Karpas-422 (cell line): Measurements from ENCODE around the gene FLACC1. TPM values are rescaled to one million over a fixed set of nuclear protein-coding genes. Genes with fewer than 3 reads are reported as not detected.
"Not testable (repeated sequence)": the region's sequence is repeated elsewhere in the genome, so short reads cannot be mapped to it uniquely, and the experiment has no call there.

Experiments used
- DNase-seq: peaks from one replicate; pipeline ENCODE4 v3.0.0-alpha.2; 2015
- H2AFZ ChIP-seq: fragments of 200-600 bp; sonication (generic); 2 replicates; pipeline ENCODE4 v1.6.1; 2014; ENCODE audit warnings: antibody characterized with exemption, low read length, mixed read lengths
- H3K27ac ChIP-seq: fragments of 200-600 bp; sonication (generic); 2 replicates; pipeline ENCODE4 v1.5.1; 2014; ENCODE audit warnings: mild to moderate bottlenecking, low read length, moderate library complexity
- H3K27me3 ChIP-seq: fragments of 200-600 bp; sonication (generic); 2 replicates; pipeline ENCODE4 v1.6.1; 2014; ENCODE audit warnings: low read length, mixed read lengths
- H3K36me3 ChIP-seq: fragments of 200-600 bp; sonication (generic); 2 replicates; pipeline ENCODE4 v1.6.1; 2014; ENCODE audit warnings: low read length, mixed read lengths; ENCODE audit not compliant: insufficient read depth
- H3K4me1 ChIP-seq: fragments of 200-600 bp; sonication (generic); 2 replicates; pipeline ENCODE4 v1.6.1; 2014; ENCODE audit warnings: mild to moderate bottlenecking, low read length, mixed read lengths
- H3K4me2 ChIP-seq: fragments of 200-600 bp; sonication (generic); 2 replicates; pipeline ENCODE4 v1.6.1; 2014; ENCODE audit warnings: low read length, low read depth, mild to moderate bottlenecking; ENCODE audit not compliant: poor library complexity, severe bottlenecking
- H3K4me3 ChIP-seq: fragments of 200-600 bp; sonication (generic); 2 replicates; pipeline ENCODE4 v1.5.1; 2014; ENCODE audit warnings: mild to moderate bottlenecking, antibody characterized with exemption, low read length, mixed read lengths
- H3K79me2 ChIP-seq: fragments of 200-600 bp; sonication (generic); 2 replicates; pipeline ENCODE4 v1.6.1; 2014; ENCODE audit warnings: mild to moderate bottlenecking, low read length, mixed read lengths
- H3K9ac ChIP-seq: fragments of 200-600 bp; sonication (generic); 2 replicates; pipeline ENCODE4 v1.6.0; 2014; ENCODE audit warnings: low read length
- H3K9me2 ChIP-seq: fragments of 200-600 bp; sonication (generic), shearing (Covaris generic); replicated peaks from 2 replicates; pipeline ENCODE4 v1.6.0; 2014; ENCODE audit warnings: mild to moderate bottlenecking, low read length, moderate library complexity; ENCODE audit not compliant: insufficient read depth
- H3K9me3 ChIP-seq: fragments of 300-700, 200-600 bp; sonication (generic); 2 replicates; pipeline ENCODE4 v1.6.1; 2014; ENCODE audit warnings: low read length, mixed read lengths
- H4K20me1 ChIP-seq: fragments of 200-600 bp; sonication (generic); 2 replicates; pipeline ENCODE4 v1.6.1; 2014; ENCODE audit warnings: mild to moderate bottlenecking, antibody characterized with exemption, low read length, low read depth; ENCODE audit not compliant: insufficient read depth
- total RNA-seq: library from RNA; depleted of rRNA; stranded (reverse); fragments of >200 nt; shearing (Covaris generic); gene quantifications from 2 replicates; pipeline ENCODE4 v1.2.3, GENCODE V29; 2014; ENCODE audit warnings: low replicate concordance

FLACC1 gene
- total RNA-seq, 1 experiment from 2014 or later, result 13.2 TPM

GRCh38 chr2:201319511-201319910 lies 37.6 kb downstream of the FLACC1 start:
- no peak for DNase-seq
- Histone ChIP-seq H3K4me3 (no peak overlapping the region), H3K9ac (no peak overlapping the region), H3K4me2 (no peak overlapping the region), H3K9me2 (no peaks in the 10 kb centered on the region), H3K27me3 (no peaks in the 10 kb centered on the region; the same call in 1 of the 2 replicates), H3K27ac (no peak overlapping the region), H2AFZ (no peak overlapping the region), H3K79me2 (no peaks in the 10 kb centered on the region), H3K36me3 (no peaks in the 10 kb centered on the region), H3K4me1 (no peaks in the 10 kb centered on the region), H4K20me1 (no peaks in the 10 kb centered on the region), H3K9me3 (peaks cover 10% of the 10 kb centered on the region)

- Histone ChIP-seq H4K20me1 (no peaks in the 10 kb centered on the region), H3K36me3 (no peaks in the 10 kb centered on the region), H3K4me1 (no peaks in the 10 kb centered on the region), H3K27me3 (no peaks in the 10 kb centered on the region), H3K4me3 (no peak overlapping the region), H3K9me2 (no peaks in the 10 kb centered on the region), H3K4me2 (no peak overlapping the region), H3K79me2 (no peaks in the 10 kb centered on the region), H3K9ac (no peak overlapping the region), H2AFZ (no peak overlapping the region), H3K9me3 (no peaks in the 10 kb centered on the region), H3K27ac (no peak overlapping the region)
- DNase-seq, result no peak
Observed at GRCh38 chr2:201313362-201313761, 43.8 kb downstream of the FLACC1 start.

- Histone ChIP-seq H3K9me2 (no peaks in the 10 kb centered on the region), H3K27me3 (no peaks in the 10 kb centered on the region), H3K4me2 (no peak overlapping the region), H3K79me2 (no peaks in the 10 kb centered on the region), H3K9ac (no peak overlapping the region), H2AFZ (no peak overlapping the region), H3K27ac (no peak overlapping the region), H3K9me3 (no peaks in the 10 kb centered on the region), H3K4me3 (no peak overlapping the region), H4K20me1 (no peaks in the 10 kb centered on the region), H3K4me1 (no peaks in the 10 kb centered on the region), H3K36me3 (no peaks in the 10 kb centered on the region)
- no peak for DNase-seq
Observed at GRCh38 chr2:201308914-201309313, 48.2 kb downstream of the FLACC1 start.

GRCh38 chr2:201307876-201308275 lies 49.3 kb downstream of the FLACC1 start:
- no peaks in the 10 kb centered on the region for H3K36me3 ChIP-seq
- DNase-seq, result no peak
- no peaks in the 10 kb centered on the region for H3K4me1 ChIP-seq

GRCh38 chr2:201299929-201300328 lies 57.2 kb downstream of the FLACC1 start:
- H3K27ac ChIP-seq, H3K4me3 ChIP-seq, H3K79me2 ChIP-seq, H2AFZ ChIP-seq, H3K36me3 ChIP-seq, H3K4me1 ChIP-seq, H3K9ac ChIP-seq, H3K9me2 ChIP-seq, DNase-seq, H3K27me3 ChIP-seq, H3K4me2 ChIP-seq, H4K20me1 ChIP-seq, H3K9me3 ChIP-seq: not testable (repeated sequence)

More at GRCh38 chr2:201307876-201308275, 49.3 kb downstream of the FLACC1 start:
- no peak overlapping the region for H3K27ac ChIP-seq
- no peak overlapping the region for H3K4me2 ChIP-seq
- H4K20me1 ChIP-seq, result no peaks in the 10 kb centered on the region
- no peak overlapping the region for H2AFZ ChIP-seq
- H3K9me2 ChIP-seq, result no peaks in the 10 kb centered on the region
- H3K4me3 ChIP-seq, result no peak overlapping the region
- H3K9me3 ChIP-seq, result no peaks in the 10 kb centered on the region
- H3K27me3 ChIP-seq, result no peaks in the 10 kb centered on the region
- H3K79me2 ChIP-seq, result no peaks in the 10 kb centered on the region
- no peak overlapping the region for H3K9ac ChIP-seq

GRCh38 chr2:201298462-201299052 lies 58.6 kb downstream of the FLACC1 start:
- H4K20me1 ChIP-seq, result no peaks in the 10 kb centered on the region
- no peaks in the 10 kb centered on the region for H3K9me2 ChIP-seq
- no peak overlapping the region for H3K27ac ChIP-seq
- H3K9ac ChIP-seq, result no peak overlapping the region
- H3K9me3 ChIP-seq, result no peaks in the 10 kb centered on the region
- no peaks in the 10 kb centered on the region for H3K36me3 ChIP-seq
- no peak overlapping the region for H2AFZ ChIP-seq
- no peak overlapping the region for H3K4me2 ChIP-seq
- no peaks in the 10 kb centered on the region for H3K79me2 ChIP-seq
- no peak overlapping the region for H3K4me3 ChIP-seq
- DNase-seq, result no peak
- H3K4me1 ChIP-seq, result no peaks in the 10 kb centered on the region
- H3K27me3 ChIP-seq, result no peaks in the 10 kb centered on the region

- H3K9me2 ChIP-seq, H3K4me1 ChIP-seq, H3K9me3 ChIP-seq, H3K27me3 ChIP-seq, H3K4me2 ChIP-seq, H3K4me3 ChIP-seq, H4K20me1 ChIP-seq, H3K79me2 ChIP-seq, H3K9ac ChIP-seq, H2AFZ ChIP-seq, DNase-seq, H3K27ac ChIP-seq: not testable (repeated sequence)
- H3K36me3 ChIP-seq, result peaks cover 36% of the 10 kb centered on the region
Observed at GRCh38 chr2:201290457-201291148, 66.5 kb downstream of the FLACC1 start.

GRCh38 chr2:201285499-201285898 lies 71.6 kb downstream of the FLACC1 start:
- no peaks in the 10 kb centered on the region for H3K27me3 ChIP-seq
- peaks cover 46% of the 10 kb centered on the region for H3K36me3 ChIP-seq
- no peaks in the 10 kb centered on the region for H3K4me1 ChIP-seq
- H3K4me2 ChIP-seq, result no peak overlapping the region
- no peaks in the 10 kb centered on the region for H3K9me2 ChIP-seq
- no peaks in the 10 kb centered on the region for H3K79me2 ChIP-seq
- no peaks in the 10 kb centered on the region for H3K9me3 ChIP-seq
- DNase-seq, result no peak
- H3K9ac ChIP-seq, result no peak overlapping the region
- no peaks in the 10 kb centered on the region for H4K20me1 ChIP-seq
- no peak overlapping the region for H3K27ac ChIP-seq
- H3K4me3 ChIP-seq, result no peak overlapping the region
- no peak overlapping the region for H2AFZ ChIP-seq
